Putamen (tissue), 1 donor: ENCODE data around the gene HEXIM1.

Experiments used
- DNase-seq: peaks from one replicate; pipeline ENCODE4 v3.0.0-alpha.2; 2016; ENCODE audit warnings: low spot score

HEXIM1 gene

GRCh38 chr17:45146890-45147580 is 1.2 kb upstream of the HEXIM1 start:
- no peak for DNase-seq

- DNase-seq = peak; percentile 93
Measured at GRCh38 chr17:45147581-45148182, 593 bp upstream of the HEXIM1 start.

- DNase-seq = peak; percentile 85
Measured at GRCh38 chr17:45149037-45149668, 878 bp downstream of the HEXIM1 start.

- peak; percentile 57 for DNase-seq
Measured at GRCh38 chr17:45149669-45150664, 1.7 kb downstream of the HEXIM1 start.

GRCh38 chr17:45150911-45151809 is 2.9 kb downstream of the HEXIM1 start:
- DNase-seq = no peak

GRCh38 chr17:45155029-45155428 is 6.8 kb downstream of the HEXIM1 start:
- no peak for DNase-seq

- DNase-seq = no peak
Measured at GRCh38 chr17:45155483-45155882, 7.2 kb downstream of the HEXIM1 start.

- no peak for DNase-seq
Measured at GRCh38 chr17:45156242-45156641, 8.0 kb downstream of the HEXIM1 start.

GRCh38 chr17:45160447-45161287 is 12.4 kb downstream of the HEXIM1 start:
- DNase-seq = peak; percentile 69

GRCh38 chr17:45161288-45162024 is 13.2 kb downstream of the HEXIM1 start, which contains the start of gene HEXIM2:
HEXIM2 (plus strand) TSS chr17:45161875; CDS start chr17:45162794, 919 bp downstream.
- peak; percentile 100 for DNase-seq

- DNase-seq = no peak
Measured at GRCh38 chr17:45162025-45162687, 13.9 kb downstream of the HEXIM1 start.

GRCh38 chr17:45164734-45165269 is 16.5 kb downstream of the HEXIM1 start:
- DNase-seq = no peak

GRCh38 chr17:45168991-45169752 is 20.9 kb downstream of the HEXIM1 start:
- DNase-seq = no peak

GRCh38 chr17:45170280-45170930 is 22.1 kb downstream of the HEXIM1 start:
- DNase-seq = no peak

- DNase-seq = no peak
Measured at GRCh38 chr17:45170931-45171337, 22.7 kb downstream of the HEXIM1 start.

GRCh38 chr17:45171338-45172231 is 23.3 kb downstream of the HEXIM1 start:
- DNase-seq = no peak
